Neural cell (in vitro differentiated cells): Measurements from ENCODE around the gene ANKDD1B.

ENCODE experiments used
- EP300 ChIP-seq: fragments of 450-650 bp; conservative IDR thresholded peaks from 2 replicates; pipeline ENCODE4 v1.6.1; 2014; ENCODE audit warnings: antibody characterized with exemption, mild to moderate bottlenecking, moderate library complexity; ENCODE audit not compliant: poor library complexity, severe bottlenecking
- EZH2 ChIP-seq: fragments of 200-600, 300-800 bp; shearing (Covaris generic), sonication (generic); IDR thresholded peaks from 2 replicates; pipeline ENCODE4 v1.6.1; 2014; ENCODE audit warnings: antibody characterized with exemption, low read length, borderline replicate concordance, mild to moderate bottlenecking; ENCODE audit not compliant: insufficient read depth, poor library complexity, severe bottlenecking
- POLR2AphosphoS5 ChIP-seq: IDR thresholded peaks from 2 replicates; pipeline ENCODE4 v1.6.1; 2012
- RAD21 ChIP-seq: fragments of 450-650 bp; conservative IDR thresholded peaks from 2 replicates; pipeline ENCODE4 v1.6.1; 2014; ENCODE audit warnings: antibody characterized with exemption, mild to moderate bottlenecking, moderate library complexity
- TAF1 ChIP-seq: IDR thresholded peaks from 2 replicates; pipeline ENCODE4 v1.6.1; 2012; ENCODE audit warnings: low read depth
- TF ChIP-seq, protein P1 (sequence below): fragments of 450-650 bp; IDR thresholded peaks from 2 replicates; pipeline ENCODE4 v1.5.1; 2014; ENCODE audit warnings: antibody characterized with exemption, mild to moderate bottlenecking, moderate library complexity; ENCODE audit not compliant: poor library complexity, severe bottlenecking

GRCh38 chr5:75568202-75568601 lies 43.1 kb upstream of the ANKDD1B start:
- TF ChIP-seq POLR2AphosphoS5: no peak
- TF ChIP-seq EZH2: no peak
- TF ChIP-seq, protein P1, sequence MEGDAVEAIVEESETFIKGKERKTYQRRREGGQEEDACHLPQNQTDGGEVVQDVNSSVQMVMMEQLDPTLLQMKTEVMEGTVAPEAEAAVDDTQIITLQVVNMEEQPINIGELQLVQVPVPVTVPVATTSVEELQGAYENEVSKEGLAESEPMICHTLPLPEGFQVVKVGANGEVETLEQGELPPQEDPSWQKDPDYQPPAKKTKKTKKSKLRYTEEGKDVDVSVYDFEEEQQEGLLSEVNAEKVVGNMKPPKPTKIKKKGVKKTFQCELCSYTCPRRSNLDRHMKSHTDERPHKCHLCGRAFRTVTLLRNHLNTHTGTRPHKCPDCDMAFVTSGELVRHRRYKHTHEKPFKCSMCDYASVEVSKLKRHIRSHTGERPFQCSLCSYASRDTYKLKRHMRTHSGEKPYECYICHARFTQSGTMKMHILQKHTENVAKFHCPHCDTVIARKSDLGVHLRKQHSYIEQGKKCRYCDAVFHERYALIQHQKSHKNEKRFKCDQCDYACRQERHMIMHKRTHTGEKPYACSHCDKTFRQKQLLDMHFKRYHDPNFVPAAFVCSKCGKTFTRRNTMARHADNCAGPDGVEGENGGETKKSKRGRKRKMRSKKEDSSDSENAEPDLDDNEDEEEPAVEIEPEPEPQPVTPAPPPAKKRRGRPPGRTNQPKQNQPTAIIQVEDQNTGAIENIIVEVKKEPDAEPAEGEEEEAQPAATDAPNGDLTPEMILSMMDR: no peak
- no peak for TF ChIP-seq RAD21
- TF ChIP-seq EP300: no peak
- no peak for TF ChIP-seq TAF1
